ENCODE data around the gene LATS1.

The LATS1 gene

GRCh38 chr6:149727793-149728498 lies 10.0 kb upstream of the LATS1 start:
- peaks cover 2% of the 10 kb centered on the region for H3K4me1 ChIP-seq (ENCODE audit: control insufficient read depth, insufficient read depth, low read length, poor library complexity, severe bottlenecking)
- no peak overlapping the region for H3K4me3 ChIP-seq (ENCODE audit: extremely low read depth, insufficient read depth, low read length, poor library complexity, severe bottlenecking)
- no peak overlapping the region for H3K27ac ChIP-seq (ENCODE audit: low read depth, low read length, severe bottlenecking)
- peaks cover 74% of the 10 kb centered on the region for H3K36me3 ChIP-seq (ENCODE audit: control insufficient read depth, insufficient read depth, low read length)
- 80 to 84% methylated on average over 1 to 3 of the region's 4 CpGs for WGBS, 2 experiments (ENCODE audit: insufficient coverage in 2 of 2)
- no peaks in the 10 kb centered on the region for H3K9me3 ChIP-seq (ENCODE audit: control insufficient read depth, low read length)

- 100% methylated on average over 1 to 3 of the region's 3 CpGs for WGBS, 2 experiments (ENCODE audit: insufficient coverage in 2 of 2)
- Histone ChIP-seq H3K4me1 (ENCODE audit: control insufficient read depth, insufficient read depth, low read length, poor library complexity, severe bottlenecking) (peaks cover 2% of the 10 kb centered on the region), H3K9me3 (ENCODE audit: control insufficient read depth, low read length) (no peaks in the 10 kb centered on the region), H3K36me3 (ENCODE audit: control insufficient read depth, insufficient read depth, low read length) (peaks cover 60% of the 10 kb centered on the region), H3K27ac (ENCODE audit: low read depth, low read length, severe bottlenecking) (no peak overlapping the region), H3K4me3 (ENCODE audit: extremely low read depth, insufficient read depth, low read length, poor library complexity, severe bottlenecking) (no peak overlapping the region)
These were observed 7.9 kb upstream of the LATS1 start for GRCh38 chr6:149725785-149726184.

GRCh38 chr6:149723771-149724417 lies 6.0 kb upstream of the LATS1 start:
- no peak overlapping the region for H3K4me3 ChIP-seq (ENCODE audit: extremely low read depth, insufficient read depth, low read length, poor library complexity, severe bottlenecking)
- H3K4me1 ChIP-seq (ENCODE audit: control insufficient read depth, insufficient read depth, low read length, poor library complexity, severe bottlenecking) = peaks cover 2% of the 10 kb centered on the region
- H3K9me3 ChIP-seq (ENCODE audit: control insufficient read depth, low read length) = no peaks in the 10 kb centered on the region
- H3K36me3 ChIP-seq (ENCODE audit: control insufficient read depth, insufficient read depth, low read length) = peaks cover 48% of the 10 kb centered on the region
- 85 to 91% methylated on average over 8 to 9 of the region's 10 CpGs for WGBS, 2 experiments (ENCODE audit: insufficient coverage in 2 of 2)
- no peak overlapping the region for H3K27ac ChIP-seq (ENCODE audit: low read depth, low read length, severe bottlenecking)

GRCh38 chr6:149723262-149723661 lies 5.4 kb upstream of the LATS1 start:
- peaks cover 42% of the 10 kb centered on the region for H3K36me3 ChIP-seq (ENCODE audit: control insufficient read depth, insufficient read depth, low read length)

GRCh38 chr6:149719531-149719930 lies 1.6 kb upstream of the LATS1 start:
- no peaks in the 10 kb centered on the region for H3K9me3 ChIP-seq (ENCODE audit: control insufficient read depth, low read length)
- H3K27ac ChIP-seq (ENCODE audit: low read depth, low read length, severe bottlenecking) = no peak overlapping the region
- 100% methylated on average over 3 of the region's 3 CpGs for WGBS, 2 experiments (ENCODE audit: insufficient coverage in 2 of 2)
- peaks cover 2% of the 10 kb centered on the region for H3K4me1 ChIP-seq (ENCODE audit: control insufficient read depth, insufficient read depth, low read length, poor library complexity, severe bottlenecking)
- H3K36me3 ChIP-seq (ENCODE audit: control insufficient read depth, insufficient read depth, low read length) = peaks cover 18% of the 10 kb centered on the region
- H3K4me3 ChIP-seq (ENCODE audit: extremely low read depth, insufficient read depth, low read length, poor library complexity, severe bottlenecking) = no peak overlapping the region

More at GRCh38 chr6:149723262-149723661, 5.4 kb upstream of the LATS1 start:
- 100% methylated on average over 2 of the region's 4 CpGs; no CpG with 5 or more reads in 1 of the 2 experiments for WGBS, 2 experiments (ENCODE audit: insufficient coverage in 2 of 2)
- H3K4me1 ChIP-seq (ENCODE audit: control insufficient read depth, insufficient read depth, low read length, poor library complexity, severe bottlenecking) = peaks cover 2% of the 10 kb centered on the region
- H3K27ac ChIP-seq (ENCODE audit: low read depth, low read length, severe bottlenecking) = no peak overlapping the region
- no peak overlapping the region for H3K4me3 ChIP-seq (ENCODE audit: extremely low read depth, insufficient read depth, low read length, poor library complexity, severe bottlenecking)
- no peaks in the 10 kb centered on the region for H3K9me3 ChIP-seq (ENCODE audit: control insufficient read depth, low read length)

GRCh38 chr6:149717255-149717587 lies 680 bp downstream of the LATS1 start:
- Histone ChIP-seq H3K27ac (ENCODE audit: low read depth, low read length, severe bottlenecking) (peak overlapping the region; percentile 99), H3K36me3 (ENCODE audit: control insufficient read depth, insufficient read depth, low read length) (peaks cover 26% of the 10 kb centered on the region)
- WGBS, 2 experiments (ENCODE audit: insufficient coverage in 2 of 2) = 0 to 3% methylated on average over 2 of the region's 9 CpGs

GRCh38 chr6:149716181-149716963 lies 1.5 kb downstream of the LATS1 start:
- 43 to 100% methylated on average over 2 to 3 of the region's 8 CpGs for WGBS, 2 experiments (ENCODE audit: insufficient coverage in 2 of 2)
- H3K36me3 ChIP-seq (ENCODE audit: control insufficient read depth, insufficient read depth, low read length) = peaks cover 26% of the 10 kb centered on the region
- H3K9me3 ChIP-seq (ENCODE audit: control insufficient read depth, low read length) = no peaks in the 10 kb centered on the region
- no peak overlapping the region for H3K27ac ChIP-seq (ENCODE audit: low read depth, low read length, severe bottlenecking)
- H3K4me1 ChIP-seq (ENCODE audit: control insufficient read depth, insufficient read depth, low read length, poor library complexity, severe bottlenecking) = no peaks in the 10 kb centered on the region
- peak overlapping the region; percentile 90 for H3K4me3 ChIP-seq (ENCODE audit: extremely low read depth, insufficient read depth, low read length, poor library complexity, severe bottlenecking)

More at GRCh38 chr6:149717255-149717587, 680 bp downstream of the LATS1 start:
- no peaks in the 10 kb centered on the region for H3K9me3 ChIP-seq (ENCODE audit: control insufficient read depth, low read length)
- no peaks in the 10 kb centered on the region for H3K4me1 ChIP-seq (ENCODE audit: control insufficient read depth, insufficient read depth, low read length, poor library complexity, severe bottlenecking)
- H3K4me3 ChIP-seq (ENCODE audit: extremely low read depth, insufficient read depth, low read length, poor library complexity, severe bottlenecking) = peak overlapping the region; percentile 90

- no peak overlapping the region for H3K4me3 ChIP-seq (ENCODE audit: extremely low read depth, insufficient read depth, low read length, poor library complexity, severe bottlenecking)
- peaks cover 21% of the 10 kb centered on the region for H3K36me3 ChIP-seq (ENCODE audit: control insufficient read depth, insufficient read depth, low read length)
- H3K9me3 ChIP-seq (ENCODE audit: control insufficient read depth, low read length) = no peaks in the 10 kb centered on the region
- 100% methylated on average over 1 of the region's 1 CpG; no CpG with 5 or more reads in 1 of the 2 experiments for WGBS, 2 experiments (ENCODE audit: insufficient coverage in 2 of 2)
- H3K4me1 ChIP-seq (ENCODE audit: control insufficient read depth, insufficient read depth, low read length, poor library complexity, severe bottlenecking) = no peaks in the 10 kb centered on the region
- no peak overlapping the region for H3K27ac ChIP-seq (ENCODE audit: low read depth, low read length, severe bottlenecking)
These were observed 3.5 kb downstream of the LATS1 start for GRCh38 chr6:149714442-149714841.

GRCh38 chr6:149711711-149712110 lies 6.2 kb downstream of the LATS1 start:
- H3K27ac ChIP-seq (ENCODE audit: low read depth, low read length, severe bottlenecking) = no peak overlapping the region
- H3K4me1 ChIP-seq (ENCODE audit: control insufficient read depth, insufficient read depth, low read length, poor library complexity, severe bottlenecking) = no peaks in the 10 kb centered on the region
- H3K9me3 ChIP-seq (ENCODE audit: control insufficient read depth, low read length) = no peaks in the 10 kb centered on the region
- H3K4me3 ChIP-seq (ENCODE audit: extremely low read depth, insufficient read depth, low read length, poor library complexity, severe bottlenecking) = no peak overlapping the region
- H3K36me3 ChIP-seq (ENCODE audit: control insufficient read depth, insufficient read depth, low read length) = peaks cover 22% of the 10 kb centered on the region
- WGBS, 2 experiments (ENCODE audit: insufficient coverage in 2 of 2) = 100% methylated on average over 3 of the region's 5 CpGs

GRCh38 chr6:149701714-149702113 lies 16.2 kb downstream of the LATS1 start:
- Histone ChIP-seq H3K27ac (ENCODE audit: low read depth, low read length, severe bottlenecking) (no peak overlapping the region), H3K4me1 (ENCODE audit: control insufficient read depth, insufficient read depth, low read length, poor library complexity, severe bottlenecking) (no peaks in the 10 kb centered on the region), H3K9me3 (ENCODE audit: control insufficient read depth, low read length) (no peaks in the 10 kb centered on the region), H3K36me3 (ENCODE audit: control insufficient read depth, insufficient read depth, low read length) (peaks cover 38% of the 10 kb centered on the region), H3K4me3 (ENCODE audit: extremely low read depth, insufficient read depth, low read length, poor library complexity, severe bottlenecking) (no peak overlapping the region)
- 33 to 42% methylated on average over 5 to 6 of the region's 7 CpGs for WGBS, 2 experiments (ENCODE audit: insufficient coverage in 2 of 2)

Data from mesodermal cell (in vitro differentiated cells).